ENCODE data around the gene RECQL5. TPM values are rescaled to one million over a fixed set of nuclear protein-coding genes. Genes with fewer than 3 reads are reported as not detected.

RECQL5 gene
- polyA plus RNA-seq, 6 donors from 2014 or later, result 3.6 to 29.4 (median 16.3) TPM

DNA sequence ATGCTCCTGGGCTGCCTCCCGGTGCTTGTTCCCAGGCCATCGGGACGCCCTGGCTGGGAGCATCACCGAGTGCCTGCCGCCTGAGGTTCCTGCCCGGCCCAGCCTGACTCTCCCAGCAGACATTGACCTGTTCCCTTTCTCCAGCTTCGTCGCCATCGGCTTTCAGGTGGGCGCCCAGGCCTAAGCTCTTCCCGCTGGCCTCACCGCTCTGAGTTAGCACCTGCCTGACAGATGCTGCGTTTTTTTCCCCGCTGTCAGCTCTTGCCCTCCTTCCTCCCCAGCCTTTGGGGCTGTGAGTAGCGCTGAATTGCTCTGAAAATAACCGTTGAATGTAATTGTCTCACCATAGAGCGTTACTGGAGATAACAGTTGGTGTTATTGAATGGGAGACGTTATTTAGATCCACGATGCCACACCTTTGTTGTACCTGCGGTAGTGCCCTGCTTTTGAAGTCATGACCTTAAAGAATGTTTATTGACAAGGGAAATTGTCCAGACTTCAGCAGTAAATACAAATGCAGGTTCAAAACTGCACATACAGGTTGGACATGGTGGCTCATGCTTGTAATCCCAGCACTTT, 55.0 kb downstream of the RECQL5 start:
- no peak overlapping the region for H3K4me3 Mint-ChIP-seq
- peak overlapping the region in 1 of 6 donors; percentile 74 for H3K27ac Mint-ChIP-seq
- no peaks in the 10 kb centered on the region for H3K36me3 Mint-ChIP-seq
- ATAC-seq (ENCODE audit: low read depth in 2 of 2) (no peak), DNase-seq (no peak)
- H3K4me1 Mint-ChIP-seq, result no peaks in the 10 kb centered on the region
- no peaks in the 10 kb centered on the region for H3K9me3 Mint-ChIP-seq
- H3K27me3 Mint-ChIP-seq, result no peaks in the 10 kb centered on the region

DNA sequence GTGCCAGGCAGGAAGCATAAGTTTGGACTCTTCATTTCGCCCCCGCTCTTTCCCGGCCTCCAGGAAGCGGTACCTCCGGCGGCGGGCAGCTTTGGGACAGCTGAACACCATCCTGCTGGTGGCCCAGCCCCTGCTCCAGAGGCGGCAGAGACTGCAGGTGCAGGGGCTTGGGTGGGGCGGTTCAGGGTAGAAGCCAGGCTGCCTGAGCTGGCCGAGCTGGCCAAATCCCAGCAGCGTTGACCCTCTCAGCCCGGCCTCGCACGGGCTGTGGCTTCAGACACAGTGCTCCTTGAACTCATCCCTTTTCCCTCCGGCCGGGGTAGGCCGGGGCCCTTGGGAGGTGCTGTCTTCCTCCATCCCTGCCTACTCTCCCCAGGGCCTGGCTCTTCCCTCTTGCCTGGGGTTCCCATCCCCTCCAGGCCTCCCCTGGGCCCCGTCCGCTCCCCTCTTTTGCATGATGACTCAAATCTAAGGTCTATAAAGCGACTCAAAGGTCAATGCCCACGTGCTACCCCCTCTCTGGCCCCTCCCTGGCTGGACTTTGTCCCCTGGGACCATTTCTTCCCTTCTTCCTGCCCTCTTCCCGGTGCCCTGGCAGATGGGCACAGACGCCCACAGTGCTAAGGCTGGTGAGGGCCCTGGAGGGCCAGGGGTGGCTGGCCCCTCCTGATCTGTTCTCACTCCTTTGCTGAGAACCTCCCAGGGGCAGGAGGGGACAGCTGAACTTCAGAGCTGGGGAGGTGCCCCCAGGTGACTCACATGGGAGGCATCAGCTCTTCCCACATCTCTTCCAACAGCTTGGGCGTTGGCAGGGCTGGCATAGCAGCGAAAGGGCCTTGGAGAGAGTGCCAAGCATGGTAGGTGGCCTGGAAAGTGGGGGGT, 56.6 kb downstream of the RECQL5 start:
- DNase-seq, result no peak
- no peaks in the 10 kb centered on the region for H3K27me3 Mint-ChIP-seq
- no peak overlapping the region for H3K4me3 Mint-ChIP-seq
- no peak overlapping the region for H3K27ac Mint-ChIP-seq
- ATAC-seq (ENCODE audit: low read depth in 2 of 2), result no peak
- H3K9me3 Mint-ChIP-seq, result no peaks in the 10 kb centered on the region
- H3K36me3 Mint-ChIP-seq, result no peaks in the 10 kb centered on the region
- H3K4me1 Mint-ChIP-seq, result peaks cover 0 to 4% (median 2%) of the 10 kb centered on the region in 3 donors

GRCh38 chr17:75607086-75607485, 59.9 kb downstream of the RECQL5 start:
- Mint-ChIP-seq H3K27me3 (no peaks in the 10 kb centered on the region), H3K4me1 (peaks cover 0 to 7% (median 4%) of the 10 kb centered on the region in 3 donors), H3K36me3 (peaks cover 0 to 8% of the 10 kb centered on the region in 2 donors), H3K4me3 (no peak overlapping the region), H3K27ac (no peak overlapping the region), H3K9me3 (no peaks in the 10 kb centered on the region)
- no peak for ATAC-seq (ENCODE audit: low read depth in 2 of 2)
- DNase-seq, result no peak

GRCh38 chr17:75605790-75606189, 61.2 kb downstream of the RECQL5 start:
- H3K27ac Mint-ChIP-seq, result peak overlapping the region in 2 of 6 donors; percentile 51 to 70
- peaks cover 0 to 11% (median 6%) of the 10 kb centered on the region in 3 donors for H3K4me1 Mint-ChIP-seq
- ATAC-seq (ENCODE audit: low read depth in 2 of 2), result no peak
- DNase-seq, result no peak
- peak overlapping the region in 1 of 8 donors; percentile 27 for H3K4me3 Mint-ChIP-seq
- no peaks in the 10 kb centered on the region for H3K27me3 Mint-ChIP-seq
- H3K36me3 Mint-ChIP-seq, result peaks cover 0 to 8% of the 10 kb centered on the region in 2 donors
- no peaks in the 10 kb centered on the region for H3K9me3 Mint-ChIP-seq

DNA sequence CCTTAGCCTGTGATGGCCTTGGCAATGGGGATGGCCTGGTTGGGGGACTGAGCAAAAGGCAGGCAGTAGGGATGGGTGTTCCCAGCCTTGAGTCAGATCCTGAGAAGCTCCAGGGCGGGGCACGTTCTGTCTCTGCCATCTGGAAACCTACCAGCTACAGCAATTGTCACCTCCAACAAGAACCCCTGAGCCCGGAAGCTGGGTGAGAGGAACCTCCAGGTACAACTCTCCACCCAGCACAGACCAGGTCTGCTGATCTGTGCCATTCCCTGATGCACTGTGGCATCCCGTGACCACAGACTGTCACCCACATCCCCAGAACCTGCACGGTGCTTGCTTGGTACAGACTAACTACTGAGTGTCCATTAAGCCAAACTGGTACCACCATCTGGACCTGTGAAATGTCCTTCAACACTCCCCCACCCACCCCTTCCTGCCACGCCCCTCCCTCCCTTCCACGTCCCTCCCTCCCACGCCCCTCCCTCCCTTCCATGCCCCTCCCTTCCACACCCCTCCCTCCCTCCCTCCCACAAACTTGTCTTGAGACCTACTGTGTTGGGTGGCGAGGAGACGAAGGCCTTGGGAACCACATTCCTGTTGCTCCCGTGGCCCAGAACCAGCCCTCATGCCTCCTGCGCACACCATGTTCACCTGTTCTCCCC, 62.8 kb downstream of the RECQL5 start:
- Mint-ChIP-seq H3K4me3 (no peak overlapping the region), H3K36me3 (peaks cover 0 to 8% of the 10 kb centered on the region in 2 donors), H3K27ac (peak overlapping the region in 2 of 6 donors; percentile 21 to 89), H3K4me1 (peaks cover 0 to 11% (median 6%) of the 10 kb centered on the region in 3 donors), H3K9me3 (no peaks in the 10 kb centered on the region), H3K27me3 (no peaks in the 10 kb centered on the region)
- ATAC-seq (ENCODE audit: low read depth in 2 of 2) (no peak), DNase-seq (no peak)

GRCh38 chr17:75603123-75603522, 63.8 kb downstream of the RECQL5 start:
- Mint-ChIP-seq H3K4me1 (peaks cover 0 to 11% (median 6%) of the 10 kb centered on the region in 3 donors), H3K9me3 (no peaks in the 10 kb centered on the region), H3K27me3 (no peaks in the 10 kb centered on the region), H3K36me3 (peaks cover 0 to 8% of the 10 kb centered on the region in 2 donors), H3K27ac (no peak overlapping the region), H3K4me3 (peak overlapping the region in 1 of 8 donors; percentile 30)
- ATAC-seq (ENCODE audit: low read depth in 2 of 2) (no peak), DNase-seq (no peak)

- peaks cover 0 to 11% (median 6%) of the 10 kb centered on the region in 3 donors for H3K4me1 Mint-ChIP-seq
- no peak overlapping the region for H3K27ac Mint-ChIP-seq
- H3K36me3 Mint-ChIP-seq, result peaks cover 0 to 8% of the 10 kb centered on the region in 2 donors
- DNase-seq (no peak), ATAC-seq (ENCODE audit: low read depth in 2 of 2) (no peak)
- H3K9me3 Mint-ChIP-seq, result no peaks in the 10 kb centered on the region
- H3K27me3 Mint-ChIP-seq, result no peaks in the 10 kb centered on the region
- H3K4me3 Mint-ChIP-seq, result no peak overlapping the region
Observed at GRCh38 chr17:75602644-75603043, 64.3 kb downstream of the RECQL5 start.

GRCh38 chr17:75601057-75601987, 65.6 kb downstream of the RECQL5 start:
- Mint-ChIP-seq H3K4me1 (peaks cover 0 to 11% (median 4%) of the 10 kb centered on the region in 3 donors), H3K9me3 (no peaks in the 10 kb centered on the region), H3K27ac (peak overlapping the region in 1 of 6 donors; percentile 37), H3K36me3 (peaks cover 0 to 8% of the 10 kb centered on the region in 2 donors), H3K27me3 (no peaks in the 10 kb centered on the region), H3K4me3 (peak overlapping the region in 1 of 8 donors; percentile 42)
- ATAC-seq (ENCODE audit: low read depth in 2 of 2) (peak; percentile 75 to 88), DNase-seq (peak; percentile 31)

DNA sequence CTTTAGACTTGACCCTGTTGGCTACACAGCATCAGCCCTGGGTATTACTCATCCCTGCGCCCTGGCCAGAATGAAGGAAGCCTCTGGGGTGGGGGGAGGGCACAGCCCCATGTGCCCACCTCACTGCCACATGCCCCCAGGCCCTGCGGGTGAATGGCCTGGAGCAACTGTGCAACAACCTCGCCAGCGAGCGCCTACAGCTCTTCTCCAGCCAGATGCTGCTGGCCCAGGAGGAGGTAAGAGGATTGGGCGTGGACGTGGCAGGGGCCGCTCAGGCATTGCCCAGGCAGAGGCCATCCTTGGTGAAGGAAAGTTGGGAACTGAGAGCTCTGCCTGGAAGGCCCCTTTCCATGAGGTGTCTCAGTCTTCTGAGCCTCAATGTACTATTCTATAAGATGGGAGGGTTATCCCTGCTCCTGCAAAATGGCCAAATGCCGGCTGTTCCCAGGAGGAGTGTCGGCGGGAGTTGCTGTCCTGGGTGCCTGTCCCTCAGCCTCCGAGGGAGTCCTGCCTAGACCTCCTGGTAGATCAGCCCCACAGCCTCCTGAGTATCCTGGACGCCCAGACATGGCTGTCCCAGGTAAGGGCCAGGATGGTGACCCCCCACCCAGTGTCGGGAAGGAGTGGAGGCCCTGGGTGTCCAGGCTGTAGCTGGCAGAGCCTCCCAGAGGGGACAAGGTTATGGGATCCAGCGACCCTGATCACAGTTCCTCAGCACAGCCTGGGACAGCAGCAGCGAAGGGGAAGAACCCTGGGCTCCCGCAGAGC, 70.5 kb downstream of the RECQL5 start:
- Mint-ChIP-seq H3K36me3 (no peaks in the 10 kb centered on the region), H3K9me3 (no peaks in the 10 kb centered on the region), H3K27ac (no peak overlapping the region), H3K27me3 (no peaks in the 10 kb centered on the region), H3K4me1 (peaks cover 0 to 4% (median 4%) of the 10 kb centered on the region in 3 donors), H3K4me3 (no peak overlapping the region)
- ATAC-seq (ENCODE audit: low read depth in 2 of 2) (no peak), DNase-seq (no peak)

GRCh38 chr17:75595920-75596313, 71.0 kb downstream of the RECQL5 start:
- H3K27ac Mint-ChIP-seq, result peak overlapping the region in 2 of 6 donors; percentile 7 to 52
- ATAC-seq (ENCODE audit: low read depth in 2 of 2), result no peak
- H3K27me3 Mint-ChIP-seq, result no peaks in the 10 kb centered on the region

DNA sequence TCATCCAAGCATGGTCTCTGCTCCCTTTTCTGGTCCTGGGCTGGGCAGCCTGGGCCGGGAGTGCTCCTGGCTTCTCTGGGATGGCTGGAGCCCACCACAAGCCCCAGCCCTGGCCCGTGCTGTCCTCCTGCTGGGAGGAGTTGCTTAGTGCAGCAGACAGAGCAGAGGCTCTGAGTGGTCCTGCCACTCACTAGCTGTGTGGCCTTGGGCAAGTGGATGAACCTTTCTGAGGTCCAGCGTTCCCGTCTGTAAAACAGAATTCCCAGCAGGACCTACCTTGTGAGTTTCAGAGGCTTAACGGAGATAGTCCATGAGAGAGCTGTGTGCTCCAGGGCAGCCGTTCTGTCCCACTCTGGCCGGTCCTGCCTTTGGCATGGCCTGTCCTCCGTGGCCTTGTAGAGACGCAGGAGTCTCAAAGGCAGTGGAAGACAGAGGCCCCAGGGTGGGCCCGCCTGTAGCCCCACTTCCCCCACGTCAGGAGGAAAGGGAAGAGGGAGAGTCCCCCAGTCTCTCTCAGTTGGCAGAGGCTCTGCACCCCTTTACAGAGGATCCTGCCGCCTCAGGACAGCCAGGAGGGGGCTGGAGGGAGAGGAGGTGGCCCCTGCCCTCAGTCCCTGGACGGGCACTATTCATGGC, 71.6 kb downstream of the RECQL5 start:
- DNase-seq (no peak), ATAC-seq (ENCODE audit: low read depth in 2 of 2) (no peak)
- Mint-ChIP-seq H3K4me3 (no peak overlapping the region), H3K9me3 (no peaks in the 10 kb centered on the region), H3K4me1 (peaks cover 5 to 11% (median 7%) of the 10 kb centered on the region in 3 donors), H3K27ac (peak overlapping the region in 1 of 6 donors; percentile 7), H3K36me3 (no peaks in the 10 kb centered on the region), H3K27me3 (no peaks in the 10 kb centered on the region)

More at GRCh38 chr17:75595920-75596313, 71.0 kb downstream of the RECQL5 start:
- H3K4me1 Mint-ChIP-seq, result peaks cover 3 to 6% (median 5%) of the 10 kb centered on the region in 3 donors
- no peaks in the 10 kb centered on the region for H3K9me3 Mint-ChIP-seq
- H3K36me3 Mint-ChIP-seq, result no peaks in the 10 kb centered on the region
- no peak for DNase-seq
- no peak overlapping the region for H3K4me3 Mint-ChIP-seq

All from naive B cell (primary cell).